Measurements from ENCODE around the gene MINAR1. TPM values are rescaled to one million over a fixed set of nuclear protein-coding genes. Genes with fewer than 3 reads are reported as not detected.

The MINAR1 gene
- total RNA-seq, 4 donors from 2014 or later, result 0.05 to 1.1 (median 0.30) TPM

- no peak for DNase-seq
- no peaks in the 10 kb centered on the region for H3K9me3 ChIP-seq
- ATAC-seq, result no peak
- in situ Hi-C loops (cut with MboI; ENCODE audit: low sequenced_read_pairs in 4 of 4) (no loop called here), intact Hi-C loops (cut with DNase I; ENCODE audit: low total_unique reads) (no loop called here)
- H3K4me3 ChIP-seq, result no peak overlapping the region
- no peaks in the 10 kb centered on the region for H3K36me3 ChIP-seq
- no peaks in the 10 kb centered on the region for H3K4me1 ChIP-seq
- TF ChIP-seq POLR2A (IDR thresholded peaks at IDR 0.05), result no peak
- TF ChIP-seq, protein P1, sequence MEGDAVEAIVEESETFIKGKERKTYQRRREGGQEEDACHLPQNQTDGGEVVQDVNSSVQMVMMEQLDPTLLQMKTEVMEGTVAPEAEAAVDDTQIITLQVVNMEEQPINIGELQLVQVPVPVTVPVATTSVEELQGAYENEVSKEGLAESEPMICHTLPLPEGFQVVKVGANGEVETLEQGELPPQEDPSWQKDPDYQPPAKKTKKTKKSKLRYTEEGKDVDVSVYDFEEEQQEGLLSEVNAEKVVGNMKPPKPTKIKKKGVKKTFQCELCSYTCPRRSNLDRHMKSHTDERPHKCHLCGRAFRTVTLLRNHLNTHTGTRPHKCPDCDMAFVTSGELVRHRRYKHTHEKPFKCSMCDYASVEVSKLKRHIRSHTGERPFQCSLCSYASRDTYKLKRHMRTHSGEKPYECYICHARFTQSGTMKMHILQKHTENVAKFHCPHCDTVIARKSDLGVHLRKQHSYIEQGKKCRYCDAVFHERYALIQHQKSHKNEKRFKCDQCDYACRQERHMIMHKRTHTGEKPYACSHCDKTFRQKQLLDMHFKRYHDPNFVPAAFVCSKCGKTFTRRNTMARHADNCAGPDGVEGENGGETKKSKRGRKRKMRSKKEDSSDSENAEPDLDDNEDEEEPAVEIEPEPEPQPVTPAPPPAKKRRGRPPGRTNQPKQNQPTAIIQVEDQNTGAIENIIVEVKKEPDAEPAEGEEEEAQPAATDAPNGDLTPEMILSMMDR (IDR thresholded peaks at IDR 0.05 in 4 of 5, conservative IDR thresholded peaks at IDR 0.05 in 1 of 5), result no peak
- peaks cover 0 to 6% (median 4%) of the 10 kb centered on the region in 3 donors for H3K27me3 ChIP-seq
- H3K27ac ChIP-seq, result no peak overlapping the region
Measured at GRCh38 chr15:79455361-79455760, 23.2 kb downstream of the MINAR1 start.

DNA sequence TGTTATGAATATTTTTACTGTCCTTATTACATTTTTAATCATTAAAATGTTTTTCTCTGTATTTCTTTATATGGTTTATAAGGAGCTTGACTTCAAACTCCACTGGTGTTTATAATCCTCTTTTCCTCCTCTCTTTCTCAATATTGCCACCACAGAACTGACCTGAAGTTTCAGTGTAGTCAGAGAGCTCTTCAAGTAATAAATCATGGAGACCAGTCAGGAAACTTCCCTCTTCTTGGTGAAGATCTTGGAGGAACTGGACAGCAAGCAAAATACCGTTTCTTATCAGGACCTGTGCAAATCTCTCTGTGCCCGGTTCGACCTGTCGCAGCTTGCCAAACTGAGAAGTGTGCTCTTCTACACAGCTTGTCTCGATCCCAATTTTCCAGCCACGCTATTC, 23.8 kb downstream of the MINAR1 start:
- in situ Hi-C loops (cut with MboI; ENCODE audit: low sequenced_read_pairs in 4 of 4) (no loop called here), intact Hi-C loops (cut with DNase I; ENCODE audit: low total_unique reads) (no loop called here)
- no peak for ATAC-seq
- Histone ChIP-seq H3K27me3 (peaks cover 0 to 3% (median 0%) of the 10 kb centered on the region in 3 donors), H3K27ac (no peak overlapping the region), H3K9me3 (no peaks in the 10 kb centered on the region), H3K4me1 (no peaks in the 10 kb centered on the region), H3K4me3 (no peak overlapping the region), H3K36me3 (no peaks in the 10 kb centered on the region)
- TF ChIP-seq, protein P1 (IDR thresholded peaks at IDR 0.05 in 4 of 5, conservative IDR thresholded peaks at IDR 0.05 in 1 of 5), result no peak
- DNase-seq, result no peak

DNA sequence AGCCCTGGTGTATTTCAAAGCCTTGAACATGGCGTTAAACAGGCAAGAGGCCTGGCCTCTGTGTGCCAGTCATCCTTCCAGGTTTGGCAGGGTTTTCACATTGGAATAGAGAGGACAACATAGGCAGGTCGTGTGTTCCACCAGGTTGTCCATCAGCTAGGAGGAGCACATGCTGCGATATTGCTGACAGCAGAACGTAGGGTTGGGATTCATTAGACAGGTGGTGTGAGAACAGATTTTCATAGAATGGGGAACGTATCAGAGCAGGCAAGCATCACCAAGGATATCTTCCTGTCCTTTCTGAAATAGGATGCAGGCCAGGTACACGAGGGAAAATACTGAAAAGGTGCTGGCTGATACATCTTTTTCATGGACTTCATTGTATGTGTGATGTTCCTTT, 26.4 kb downstream of the MINAR1 start:
- intact Hi-C loops (cut with DNase I; ENCODE audit: low total_unique reads), result no loop called here
- Histone ChIP-seq H3K27ac (no peak overlapping the region), H3K9me3 (no peaks in the 10 kb centered on the region), H3K27me3 (no peaks in the 10 kb centered on the region), H3K36me3 (no peaks in the 10 kb centered on the region), H3K4me1 (no peaks in the 10 kb centered on the region), H3K4me3 (no peak overlapping the region)
- no peak for TF ChIP-seq POLR2A (IDR thresholded peaks at IDR 0.05)
- TF ChIP-seq, protein P1 (IDR thresholded peaks at IDR 0.05 in 4 of 5, conservative IDR thresholded peaks at IDR 0.05 in 1 of 5), result no peak
- ATAC-seq, result no peak
- no peak for DNase-seq
- in situ Hi-C loops (cut with MboI; ENCODE audit: low sequenced_read_pairs in 4 of 4), result no loop called here

DNA sequence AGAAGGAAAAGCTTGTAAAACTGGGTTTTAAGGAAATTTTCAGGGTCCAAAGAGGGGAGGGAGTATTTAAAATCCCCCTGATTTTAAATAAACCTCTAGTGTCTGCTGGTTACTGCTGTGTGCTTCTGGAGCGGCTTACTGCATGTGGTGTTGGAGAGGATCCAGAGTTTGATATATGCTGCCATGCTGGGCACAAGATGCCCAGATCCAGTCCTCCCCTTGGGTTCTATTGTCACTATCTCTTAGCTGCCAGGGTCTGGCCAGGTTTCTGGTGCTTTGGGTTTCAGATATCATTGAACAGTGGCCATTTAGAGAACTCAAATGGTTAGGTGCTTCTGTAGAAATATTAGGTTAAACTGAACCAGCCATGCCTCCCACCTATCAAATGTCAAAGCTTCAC, 27.5 kb downstream of the MINAR1 start:
- no peaks in the 10 kb centered on the region for H3K4me1 ChIP-seq
- DNase-seq (no peak), ATAC-seq (no peak)
- H3K36me3 ChIP-seq, result no peaks in the 10 kb centered on the region
- no peak for TF ChIP-seq POLR2A (IDR thresholded peaks at IDR 0.05)
- TF ChIP-seq, protein P1 (IDR thresholded peaks at IDR 0.05 in 4 of 5, conservative IDR thresholded peaks at IDR 0.05 in 1 of 5), result no peak
- in situ Hi-C loops (cut with MboI; ENCODE audit: low sequenced_read_pairs in 4 of 4), result no loop called here
- no peak overlapping the region for H3K27ac ChIP-seq
- H3K4me3 ChIP-seq, result no peak overlapping the region
- no peaks in the 10 kb centered on the region for H3K27me3 ChIP-seq
- intact Hi-C loops (cut with DNase I; ENCODE audit: low total_unique reads), result no loop called here
- H3K9me3 ChIP-seq, result no peaks in the 10 kb centered on the region

DNA sequence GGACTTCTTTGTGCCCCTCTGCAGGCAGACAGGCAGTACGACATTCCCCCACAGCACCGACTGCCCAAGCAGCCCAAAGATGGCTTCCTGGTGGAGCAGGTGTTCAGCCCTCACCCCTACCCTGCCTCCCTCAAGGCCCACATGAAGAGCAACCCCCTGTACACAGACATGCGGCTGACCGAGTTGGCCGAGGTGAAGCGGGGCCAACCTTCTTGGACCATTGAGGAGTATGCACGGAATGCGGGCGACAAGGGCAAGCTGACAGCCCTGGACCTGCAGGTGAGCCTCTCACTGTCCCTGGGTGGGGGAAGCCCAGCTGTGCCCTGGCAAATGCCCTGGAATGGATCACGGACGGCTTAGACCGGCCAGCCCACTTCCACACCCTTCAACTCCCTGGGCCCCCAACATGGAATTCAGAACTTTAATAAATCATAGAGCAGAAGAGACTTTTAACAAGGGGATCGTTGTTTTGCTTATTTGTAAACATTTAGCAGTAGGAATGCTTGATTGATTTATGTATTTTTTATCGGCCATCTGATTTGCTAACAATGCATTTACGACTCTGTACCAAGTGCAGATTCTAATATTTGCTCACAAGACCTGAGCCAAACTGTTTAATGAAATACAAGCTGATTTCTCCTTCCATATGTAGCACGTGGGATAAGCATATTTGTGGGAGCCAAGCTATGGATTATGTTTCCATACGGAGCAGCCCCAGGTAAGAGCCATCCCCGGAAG, 31.1 kb downstream of the MINAR1 start:
- intact Hi-C loops (cut with DNase I; ENCODE audit: low total_unique reads), result no loop called here

More for the DNA sequence above, 31.1 kb downstream of the MINAR1 start:
- no peaks in the 10 kb centered on the region for H3K36me3 ChIP-seq
- H3K4me3 ChIP-seq, result no peak overlapping the region
- no peaks in the 10 kb centered on the region for H3K4me1 ChIP-seq
- no peaks in the 10 kb centered on the region for H3K9me3 ChIP-seq
- H3K27ac ChIP-seq, result no peak overlapping the region
- ATAC-seq (no peak), DNase-seq (no peak)
- TF ChIP-seq, protein P1 (IDR thresholded peaks at IDR 0.05 in 4 of 5, conservative IDR thresholded peaks at IDR 0.05 in 1 of 5), result no peak
- TF ChIP-seq POLR2A (IDR thresholded peaks at IDR 0.05), result no peak
- in situ Hi-C loops (cut with MboI; ENCODE audit: low sequenced_read_pairs in 4 of 4), result no loop called here
- H3K27me3 ChIP-seq, result no peaks in the 10 kb centered on the region
